A673 (cell line): ENCODE measurements around the gene ANO4. TPM values are rescaled to one million over a fixed set of nuclear protein-coding genes. Genes with fewer than 3 reads are reported as not detected.

Experiments used
- BruUV-seq: library from RNA; stranded (reverse); fragments of 400-500 nt; replicated peaks from 2 replicates; lab custom pipeline; 2021; lab: Mats Ljungman, UMichigan
- CTCF ChIA-PET: fragments of 300-600 bp; sonication (Branson Sonifier 250); formaldehyde crosslinking; loops from one replicate; lab custom pipeline; 2022; ENCODE audit warnings: antibody characterized with exemption; lab: Charles Lee
- POLR2A ChIA-PET: fragments of 300-600 bp; sonication (Branson Sonifier 250); formaldehyde crosslinking; loops from one replicate; lab custom pipeline; 2022; ENCODE audit warnings: antibody characterized with exemption; ENCODE audit not compliant: low non-redundant PET; lab: Charles Lee
- DNase-seq: peaks from one replicate; pipeline ENCODE4 v3.0.0-alpha.2; 2015; ENCODE audit warnings: low spot score
- H3K27ac ChIP-seq: fragments of 200-600 bp; sonication (generic); 2 replicates; pipeline ENCODE4 v1.5.1; 2016; ENCODE audit warnings: mixed run types, low read depth, mild to moderate bottlenecking, mixed read lengths, antibody characterized with exemption, low read length; ENCODE audit not compliant: poor library complexity, severe bottlenecking
- H3K27me3 ChIP-seq: fragments of 200-600 bp; sonication (generic); replicated peaks from 2 replicates; pipeline ENCODE4 v1.6.1; 2017; ENCODE audit warnings: mixed run types, low read depth, mild to moderate bottlenecking, mixed read lengths, antibody characterized with exemption, low read length; ENCODE audit not compliant: insufficient read depth, poor library complexity
- H3K36me3 ChIP-seq: fragments of 200-600 bp; sonication (generic); 2 replicates; pipeline ENCODE4 v1.6.1; 2016; ENCODE audit warnings: mixed run types, mild to moderate bottlenecking, mixed read lengths, antibody characterized with exemption, low read length; ENCODE audit not compliant: insufficient read depth, poor library complexity, severe bottlenecking
- H3K4me1 ChIP-seq: fragments of 200-600 bp; sonication (generic); 2 replicates; pipeline ENCODE4 v1.6.1; 2017; ENCODE audit warnings: mixed run types, mild to moderate bottlenecking, mixed read lengths, antibody characterized with exemption, low read length; ENCODE audit not compliant: insufficient read depth, poor library complexity, severe bottlenecking
- H3K4me3 ChIP-seq: fragments of 200-600 bp; sonication (generic); 2 replicates; pipeline ENCODE4 v1.5.1; 2016; ENCODE audit warnings: low read depth, mixed run types, mild to moderate bottlenecking, mixed read lengths, low read length; ENCODE audit not compliant: poor library complexity, severe bottlenecking
- H3K9me3 ChIP-seq: fragments of 200-600 bp; sonication (generic); 2 replicates; pipeline ENCODE4 v1.6.1; 2016; ENCODE audit warnings: mixed run types, low read depth, mild to moderate bottlenecking, mixed read lengths, antibody characterized with exemption, low read length; ENCODE audit not compliant: poor library complexity, severe bottlenecking
- CTCF ChIP-seq: fragments of 300-800, 200-600 bp; sonication (generic); conservative IDR thresholded peaks from 2 replicates; pipeline ENCODE4 v1.5.1; 2017; ENCODE audit warnings: low read depth, mild to moderate bottlenecking, antibody characterized with exemption, low read length, moderate library complexity, mixed read lengths
- EZH2 ChIP-seq: fragments of 200-600 bp; sonication (generic); IDR thresholded peaks from 2 replicates; pipeline ENCODE4 v1.6.1; 2017; ENCODE audit warnings: borderline replicate concordance, low read depth, mild to moderate bottlenecking, mixed read lengths, antibody characterized with exemption, low read length; ENCODE audit not compliant: poor library complexity, severe bottlenecking
- intact Hi-C: fragments of 100-400 bp; cut with micrococcal nuclease; formaldehyde crosslinking; loops from one replicate; pipeline ENCODE4 v1.10.0; 2022; ENCODE audit not compliant: unreplicated experiment
- total RNA-seq: library from RNA; stranded (reverse); gene quantifications from 2 replicates; pipeline ENCODE4 v1.2.3, GENCODE V29; 2021

ANO4 gene
- total RNA-seq, 1 experiment from 2014 or later = 9.3 TPM

GRCh38 chr12:100991102-100991501 lies 196.5 kb downstream of the ANO4 start:
- intact Hi-C loops = no loop called here
- H3K36me3 ChIP-seq = no peaks in the 10 kb centered on the region
- no TSS peak for BruUV-seq
- no peak for TF ChIP-seq EZH2
- TF ChIP-seq CTCF = no peak
- no peaks in the 10 kb centered on the region for H3K9me3 ChIP-seq
- no peak for DNase-seq
- H3K27ac ChIP-seq = no peak overlapping the region
- H3K27me3 ChIP-seq = no peaks in the 10 kb centered on the region
- H3K4me3 ChIP-seq = no peak overlapping the region
- peaks cover 22% of the 10 kb centered on the region for H3K4me1 ChIP-seq
- ChIA-PET POLR2A (no interaction called here), CTCF (interaction anchor here (0.7 kb wide), 1 partner anchor 11 kb away, joined by 9 read pairs; no protein-coding TSS in a partner anchor)

- no peak overlapping the region for H3K27ac ChIP-seq
- CTCF ChIA-PET = no interaction called here
- POLR2A ChIA-PET = no interaction called here
- DNase-seq = no peak
- H3K9me3 ChIP-seq = no peaks in the 10 kb centered on the region
- H3K27me3 ChIP-seq = no peaks in the 10 kb centered on the region
- TF ChIP-seq EZH2 (no peak), CTCF (no peak)
- H3K4me1 ChIP-seq = peaks cover 11% of the 10 kb centered on the region
- no peak overlapping the region for H3K4me3 ChIP-seq
- intact Hi-C loops = no loop called here
- no TSS peak for BruUV-seq
- H3K36me3 ChIP-seq = no peaks in the 10 kb centered on the region
Measured at GRCh38 chr12:100992194-100992593, 197.6 kb downstream of the ANO4 start.

GRCh38 chr12:100993916-100994450 lies 199.4 kb downstream of the ANO4 start:
- H3K9me3 ChIP-seq = no peaks in the 10 kb centered on the region
- DNase-seq = no peak
- no peak overlapping the region for H3K4me3 ChIP-seq
- no peak for TF ChIP-seq EZH2
- no peak for TF ChIP-seq CTCF
- ChIA-PET POLR2A (no interaction called here), CTCF (no interaction called here)
- no peaks in the 10 kb centered on the region for H3K27me3 ChIP-seq
- intact Hi-C loops = no loop called here
- H3K27ac ChIP-seq = no peak overlapping the region
- H3K36me3 ChIP-seq = no peaks in the 10 kb centered on the region
- BruUV-seq = no TSS peak
- no peaks in the 10 kb centered on the region for H3K4me1 ChIP-seq
